A549 (cell line): ENCODE data around the gene PAN3. TPM values are rescaled to one million over a fixed set of nuclear protein-coding genes. Genes with fewer than 3 reads are reported as not detected.

Source experiments
- ATAC-seq, 2 experiments: fragments of 200-7000 bp in 1 of 2; fragments of >200 bp in 1 of 2; cut with Nextera tagmentation in 1 of 2; cut with Tn5 transposase in 1 of 2; 3 replicates each; pipeline versions ENCODE4 v1.8.0 to v1.9.1; 2018 to 2020; ENCODE audit warnings: mild to moderate bottlenecking in 1 of 2, moderate library complexity in 1 of 2
- CTCF ChIA-PET: fragments of 300-600 bp; sonication (Branson Sonifier 250); formaldehyde crosslinking; extraction: SDS; loops from one replicate; lab custom pipeline; 2021; ENCODE audit warnings: antibody characterized with exemption, inconsistent platforms; lab: Yijun Ruan, JAX
- POLR2A ChIA-PET: fragments of 350-600 bp; formaldehyde crosslinking; extraction: SDS; loops from one replicate; lab custom pipeline; 2021; ENCODE audit warnings: antibody characterized with exemption, inconsistent platforms; lab: Yijun Ruan, JAX
- DNase-seq, 2 experiments: peaks; one replicate each; pipeline versions ENCODE4 v3.0.0 to v3.0.0-alpha.2; 2011 to 2016; ENCODE audit warnings: low read depth in 1 of 2, low spot score in 1 of 2
- FAIRE-seq: peaks from 2 replicates; lab custom pipeline; 2011; peaks lifted over from hg19 to GRCh38; lab: Jason Lieb, UNC
- H3K27ac ChIP-seq, 2 experiments: fragments of >200 bp; sonication (Bioruptor Twin); formaldehyde crosslinking; 3 replicates each; pipeline ENCODE4 v1.5.1; 2016 to 2017
- H3K4me1 ChIP-seq: fragments of >200 bp; sonication (Bioruptor Twin); formaldehyde crosslinking; 3 replicates; pipeline ENCODE4 v1.6.1; 2016
- H3K4me2 ChIP-seq: fragments of >200 bp; sonication (Bioruptor Twin); formaldehyde crosslinking; 3 replicates; pipeline ENCODE4 v1.6.1; 2016
- H3K4me3 ChIP-seq: fragments of >200 bp; sonication (Bioruptor Twin); formaldehyde crosslinking; 3 replicates; pipeline ENCODE4 v1.5.1; 2016
- H3K9me3 ChIP-seq: fragments of >200 bp; sonication (Bioruptor Twin); formaldehyde crosslinking; 3 replicates; pipeline ENCODE4 v1.6.1; 2016
- CBX2 ChIP-seq: fragments of 200-600 bp; sonication (generic); IDR thresholded peaks from 2 replicates; pipeline ENCODE4 v1.6.1; 2016; ENCODE audit warnings: low read depth, mild to moderate bottlenecking, borderline replicate concordance
- CBX8 ChIP-seq: fragments of 200-600 bp; sonication (generic); IDR thresholded peaks from 2 replicates; pipeline ENCODE4 v1.6.1; 2016
- CHD2 ChIP-seq: fragments of 150-350 bp; IDR thresholded peaks from 2 replicates; pipeline ENCODE4 v1.6.1; 2014; ENCODE audit warnings: low read length; ENCODE audit not compliant: partially characterized antibody
- ESRRA ChIP-seq: fragments of 150-350 bp; IDR thresholded peaks from 2 replicates; pipeline ENCODE4 v1.6.1; 2014; ENCODE audit warnings: mild to moderate bottlenecking, low read length, borderline replicate concordance
- JUN ChIP-seq, 2 experiments: fragments of >200 bp; sonication (Bioruptor Twin); formaldehyde crosslinking; IDR thresholded peaks; 2 replicates in 1 of 2; 3 replicates in 1 of 2; pipeline ENCODE4 v1.6.1; 2016 to 2017
- KDM5A ChIP-seq: fragments of 200-600 bp; sonication (generic); IDR thresholded peaks from 2 replicates; pipeline ENCODE4 v1.6.1; 2016; ENCODE audit warnings: antibody characterized with exemption, mild to moderate bottlenecking
- MAZ ChIP-seq: fragments of 150-350 bp; IDR thresholded peaks from 2 replicates; pipeline ENCODE4 v1.6.1; 2014; ENCODE audit warnings: antibody characterized with exemption, low read depth, low read length, borderline replicate concordance
- NPAS2 ChIP-seq: fragments of 250-450 bp; sonication (Bioruptor Pico); IDR thresholded peaks from 2 replicates; pipeline ENCODE4 v1.8.0; 2022; ENCODE audit warnings: mild to moderate bottlenecking, moderate library complexity, borderline replicate concordance
- POLR2AphosphoS2 ChIP-seq: conservative IDR thresholded peaks from 2 replicates; pipeline ENCODE4 v1.6.1; 2012; ENCODE audit warnings: low read length, improper control_type of control experiment, inconsistent platforms
- RAD21 ChIP-seq, 2 experiments: fragments of >200 bp in 1 of 2; sonication (Bioruptor Twin) in 1 of 2; formaldehyde crosslinking in 1 of 2; IDR thresholded peaks in 1 of 2; conservative IDR thresholded peaks in 1 of 2; 2 replicates in 1 of 2; 3 replicates in 1 of 2; pipeline ENCODE4 v1.6.1; 2012 to 2018; ENCODE audit warnings: inconsistent platforms in 1 of 2
- RCOR1 ChIP-seq: fragments of 150-350 bp; IDR thresholded peaks from 2 replicates; pipeline ENCODE4 v1.6.1; 2014; ENCODE audit warnings: antibody characterized with exemption, low read length, low read depth
- RFX5 ChIP-seq: fragments of 450-650 bp; IDR thresholded peaks from 2 replicates; pipeline ENCODE4 v1.7.1; 2014; ENCODE audit warnings: antibody characterized with exemption, mild to moderate bottlenecking, moderate library complexity
- RNF2 ChIP-seq: fragments of 200-600 bp; sonication (generic); IDR thresholded peaks from 2 replicates; pipeline ENCODE4 v1.6.1; 2016; ENCODE audit warnings: low read depth, mild to moderate bottlenecking, antibody characterized with exemption, moderate library complexity, borderline replicate concordance
- SREBF2 ChIP-seq: fragments of 450-650 bp; IDR thresholded peaks from 2 replicates; pipeline ENCODE4 v1.6.1; 2014; ENCODE audit warnings: mild to moderate bottlenecking, moderate library complexity
- ZNF302 ChIP-seq: fragments of 250-450 bp; sonication (Bioruptor Pico); IDR thresholded peaks from 2 replicates; pipeline ENCODE4 v1.9.0; 2021; ENCODE audit warnings: inconsistent platforms, mild to moderate bottlenecking, moderate library complexity
- WGBS: methylation state at CpG from one replicate; pipeline ENCODE4 v1.1.6; 2017; ENCODE audit errors: missing lambda C conversion rate; 5-methylcytosine and 5-hydroxymethylcytosine counted together
- polyA plus RNA-seq, 4 experiments: library from polyadenylated mRNA; depleted of rRNA in 3 of 4; stranded (reverse); fragments of >200 nt; fragmentation: RNase III in 1 of 4; extraction: RNeasy Plus Mini Kit Qiagen cat#74134 plus additional on column Dnase treatment in 1 of 4; gene quantifications; 2 replicates in 3 of 4; 3 replicates in 1 of 4; pipeline ENCODE4 v1.2.3, GENCODE V29; 2011 to 2017
- TF ChIP-seq, protein P1 (sequence below): IDR thresholded peaks from 2 replicates; pipeline ENCODE4 v1.6.1; 2012
- TF ChIP-seq, protein P2 (sequence below): fragments of 250-450 bp; sonication (Bioruptor Pico); IDR thresholded peaks from 2 replicates; pipeline ENCODE4 v1.5.0; 2020; ENCODE audit warnings: low read depth, mild to moderate bottlenecking, moderate library complexity
- TF ChIP-seq, protein P3 (sequence below): fragments of 450-650 bp; IDR thresholded peaks from 2 replicates; pipeline ENCODE4 v1.6.1; 2014; ENCODE audit warnings: antibody characterized with exemption

The PAN3 gene
- polyA plus RNA-seq, 2 of the 4 experiments (the other 2 are of a cell fraction): 6.2 to 13.9 TPM

DNA sequence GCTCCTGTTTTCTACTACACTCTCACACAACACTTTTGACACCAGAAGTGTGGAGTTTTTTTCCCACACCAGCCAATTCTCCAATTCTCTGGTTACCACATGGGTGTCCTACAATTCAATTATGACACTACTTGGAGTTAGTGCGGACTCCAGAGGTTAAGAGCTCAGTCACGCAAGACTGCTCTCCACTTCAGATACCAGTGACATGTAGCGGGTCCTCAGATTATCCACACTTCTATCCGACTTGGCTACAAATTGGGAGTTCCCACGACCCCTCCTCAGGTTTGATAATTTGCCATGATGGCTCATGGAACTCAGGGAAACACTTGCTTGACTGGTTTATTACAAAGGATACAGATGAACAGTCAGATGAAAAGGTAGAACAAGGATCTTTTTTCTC, 32.9 kb downstream of the PAN3 start:
- no peak for DNase-seq
- ATAC-seq: no peak
- no peak overlapping the region for H3K4me2 ChIP-seq
- H3K4me3 ChIP-seq: no peak overlapping the region
- TF ChIP-seq JUN (IDR thresholded peaks at IDR 0.05) (no peak), KDM5A (no peak), CBX8 (no peak), RAD21 (conservative IDR thresholded peaks at IDR 0.05 in 1 of 2, IDR thresholded peaks at IDR 0.05 in 1 of 2) (no peak), CBX2 (no peak), CHD2 (no peak)
- TF ChIP-seq, protein P1, sequence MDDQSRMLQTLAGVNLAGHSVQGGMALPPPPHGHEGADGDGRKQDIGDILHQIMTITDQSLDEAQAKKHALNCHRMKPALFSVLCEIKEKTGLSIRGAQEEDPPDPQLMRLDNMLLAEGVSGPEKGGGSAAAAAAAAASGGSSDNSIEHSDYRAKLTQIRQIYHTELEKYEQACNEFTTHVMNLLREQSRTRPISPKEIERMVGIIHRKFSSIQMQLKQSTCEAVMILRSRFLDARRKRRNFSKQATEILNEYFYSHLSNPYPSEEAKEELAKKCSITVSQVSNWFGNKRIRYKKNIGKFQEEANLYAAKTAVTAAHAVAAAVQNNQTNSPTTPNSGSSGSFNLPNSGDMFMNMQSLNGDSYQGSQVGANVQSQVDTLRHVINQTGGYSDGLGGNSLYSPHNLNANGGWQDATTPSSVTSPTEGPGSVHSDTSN: no peak
- TF ChIP-seq, protein P2, sequence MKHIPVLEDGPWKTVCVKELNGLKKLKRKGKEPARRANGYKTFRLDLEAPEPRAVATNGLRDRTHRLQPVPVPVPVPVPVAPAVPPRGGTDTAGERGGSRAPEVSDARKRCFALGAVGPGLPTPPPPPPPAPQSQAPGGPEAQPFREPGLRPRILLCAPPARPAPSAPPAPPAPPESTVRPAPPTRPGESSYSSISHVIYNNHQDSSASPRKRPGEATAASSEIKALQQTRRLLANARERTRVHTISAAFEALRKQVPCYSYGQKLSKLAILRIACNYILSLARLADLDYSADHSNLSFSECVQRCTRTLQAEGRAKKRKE: no peak
- TF ChIP-seq, protein P3, sequence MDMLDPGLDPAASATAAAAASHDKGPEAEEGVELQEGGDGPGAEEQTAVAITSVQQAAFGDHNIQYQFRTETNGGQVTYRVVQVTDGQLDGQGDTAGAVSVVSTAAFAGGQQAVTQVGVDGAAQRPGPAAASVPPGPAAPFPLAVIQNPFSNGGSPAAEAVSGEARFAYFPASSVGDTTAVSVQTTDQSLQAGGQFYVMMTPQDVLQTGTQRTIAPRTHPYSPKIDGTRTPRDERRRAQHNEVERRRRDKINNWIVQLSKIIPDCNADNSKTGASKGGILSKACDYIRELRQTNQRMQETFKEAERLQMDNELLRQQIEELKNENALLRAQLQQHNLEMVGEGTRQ: no peak
- TF ChIP-seq, all 56 proteins: peak for 0
- H3K4me1 ChIP-seq: peaks cover 9% of the 10 kb centered on the region; the same call in 1 of the 3 replicates
- no peak for FAIRE-seq
- H3K27ac ChIP-seq: no peak overlapping the region
- ChIA-PET CTCF (no interaction called here), POLR2A (no interaction called here)
- 100% methylated on average over 5 of the region's 5 CpGs for WGBS
- H3K9me3 ChIP-seq: no peaks in the 10 kb centered on the region

DNA sequence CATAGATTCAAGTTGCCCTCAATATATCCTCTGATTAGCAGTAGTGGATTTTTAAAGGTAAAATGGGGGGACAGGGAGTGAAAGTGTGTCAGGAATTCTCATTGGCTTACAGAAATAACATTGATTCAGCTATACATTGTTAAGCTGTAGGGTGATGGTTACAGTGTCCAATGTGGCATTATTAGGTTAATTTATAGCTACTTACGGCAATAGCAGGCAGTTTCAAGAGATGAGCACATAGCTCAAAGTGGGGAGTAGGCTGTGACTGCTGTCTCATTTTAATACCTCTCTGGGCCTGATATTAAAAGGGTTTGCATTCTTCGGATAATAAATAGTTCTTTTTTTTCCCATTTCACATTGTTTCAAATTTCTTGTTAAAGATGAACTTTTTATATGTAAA, 34.6 kb downstream of the PAN3 start:
- TF ChIP-seq RCOR1 (no peak), POLR2AphosphoS2 (no peak), RNF2 (no peak), RFX5 (no peak)
- TF ChIP-seq, all 56 proteins: peak for 0
- ATAC-seq (no peak), DNase-seq (no peak), FAIRE-seq (no peak)
- ChIA-PET CTCF (interaction anchor here (0.6 kb wide), 1 partner anchor 33 kb away, joined by 3 read pairs; no protein-coding TSS in a partner anchor), POLR2A (no interaction called here)
- Histone ChIP-seq H3K4me2 (no peak overlapping the region), H3K9me3 (no peaks in the 10 kb centered on the region), H3K27ac (no peak overlapping the region), H3K4me1 (peaks cover 13% of the 10 kb centered on the region; the same call in 1 of the 3 replicates), H3K4me3 (no peak overlapping the region)
- WGBS: 49% methylated on average over 2 of the region's 2 CpGs

DNA sequence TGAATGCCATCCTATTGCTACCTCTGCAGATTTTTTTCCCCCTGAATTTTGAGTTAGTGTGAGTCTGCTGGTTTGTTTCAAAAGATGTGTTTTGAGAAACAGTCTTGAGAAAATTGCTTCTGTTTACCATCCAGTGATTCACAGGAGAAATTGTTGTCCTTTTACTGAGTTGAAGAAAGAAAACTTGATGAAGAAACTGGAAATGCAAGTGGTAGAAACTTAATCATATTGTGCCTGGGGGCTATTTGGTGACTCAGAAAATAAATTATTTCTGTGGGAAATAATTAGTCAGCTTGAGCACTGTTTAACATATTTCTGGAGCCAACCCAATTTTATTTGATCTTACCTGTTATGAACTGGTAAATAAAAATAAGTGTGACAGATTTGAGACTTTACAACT, 35.4 kb downstream of the PAN3 start:
- H3K4me1 ChIP-seq: peaks cover 13% of the 10 kb centered on the region; the same call in 1 of the 3 replicates
- FAIRE-seq: no peak
- H3K4me2 ChIP-seq: no peak overlapping the region
- no peaks in the 10 kb centered on the region for H3K9me3 ChIP-seq
- ChIA-PET CTCF (interaction anchor here (0.6 to 1.1 kb wide), 2 partner anchors 18 to 33 kb away, joined by 3 read pairs; no protein-coding TSS in a partner anchor), POLR2A (no interaction called here)
- ATAC-seq: no peak
- no peak for DNase-seq
- H3K4me3 ChIP-seq: no peak overlapping the region
- H3K27ac ChIP-seq: no peak overlapping the region
- TF ChIP-seq NPAS2 (CRISPR knock-in tag) (no peak), ESRRA (no peak), MAZ (no peak), RFX5 (no peak), RAD21 (conservative IDR thresholded peaks at IDR 0.05 in 1 of 2, IDR thresholded peaks at IDR 0.05 in 1 of 2) (no peak)

DNA sequence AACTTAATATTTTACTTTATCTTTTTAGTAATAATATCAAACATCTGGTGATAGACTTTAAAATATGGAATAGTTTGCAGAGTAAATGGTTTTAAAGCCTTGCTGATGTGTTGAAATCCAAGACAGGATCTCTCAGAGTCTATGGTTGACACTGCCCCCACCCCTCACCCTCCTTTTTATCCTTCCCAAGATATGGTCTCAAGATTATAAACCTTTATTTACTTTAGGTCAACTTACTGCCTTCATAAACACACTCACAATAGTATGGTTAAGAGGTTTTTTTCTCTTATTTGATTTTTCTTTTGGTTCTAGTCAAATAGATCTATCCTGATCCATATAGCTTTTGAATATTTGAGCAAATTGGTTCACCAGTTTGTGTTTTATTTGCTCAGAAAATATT, 39.0 kb downstream of the PAN3 start:
- DNase-seq: no peak
- POLR2A ChIA-PET: no interaction called here
- Histone ChIP-seq H3K9me3 (no peaks in the 10 kb centered on the region), H3K27ac (no peak overlapping the region)
- TF ChIP-seq CBX2 (no peak), SREBF2 (no peak), ZNF302 (CRISPR knock-in tag) (no peak)
- TF ChIP-seq, protein P2: no peak
- TF ChIP-seq, all 56 proteins: peak for 0
- Histone ChIP-seq H3K4me3 (no peak overlapping the region), H3K4me1 (peaks cover 13% of the 10 kb centered on the region; the same call in 1 of the 3 replicates), H3K4me2 (no peak overlapping the region)
- CTCF ChIA-PET: interaction anchor here (0.6 kb wide), 1 partner anchor 40 kb away, joined by 3 read pairs; no protein-coding TSS in a partner anchor
- FAIRE-seq (no peak), ATAC-seq (no peak)
